HG02852 (cell line): ENCODE data around the gene FUT6.
"Not testable (repeated sequence)": the region's sequence is repeated elsewhere in the genome, so short reads cannot be mapped to it uniquely, and the experiment has no call there.

Experiments
- ATAC-seq: cut with Tn5 transposase; IDR thresholded peaks from one replicate; pipeline ENCODE4 v1.9.1; 2021; ENCODE audit warnings: mild to moderate bottlenecking, moderate library complexity; ENCODE audit not compliant: unreplicated experiment

Gene FUT6

GRCh38 chr19:5857203-5858081 lies 17.9 kb upstream of the FUT6 start:
- ATAC-seq: no peak

- ATAC-seq: not testable (repeated sequence)
These were observed 15.6 kb upstream of the FUT6 start for GRCh38 chr19:5855151-5855550.

DNA sequence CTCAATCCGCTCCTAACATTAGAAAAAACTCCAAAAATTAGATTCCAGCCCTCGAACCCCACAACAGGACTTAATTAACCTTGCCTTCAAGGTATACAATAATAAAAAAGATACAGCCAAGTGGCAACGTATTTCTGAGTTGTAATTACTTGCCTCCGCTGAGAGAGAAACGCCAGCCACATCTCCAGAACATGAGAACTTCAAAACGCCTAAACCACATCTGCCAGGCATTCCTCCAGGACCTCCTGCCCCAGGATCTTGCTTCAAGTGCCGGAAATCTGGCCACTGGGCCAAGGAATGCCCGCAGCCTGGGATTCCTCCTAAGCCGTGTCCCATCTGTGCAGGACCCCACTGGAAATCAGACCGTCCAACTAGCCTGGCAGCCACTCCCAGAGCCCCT lies 14.6 kb upstream of the FUT6 start:
- ATAC-seq: not testable (repeated sequence)

DNA sequence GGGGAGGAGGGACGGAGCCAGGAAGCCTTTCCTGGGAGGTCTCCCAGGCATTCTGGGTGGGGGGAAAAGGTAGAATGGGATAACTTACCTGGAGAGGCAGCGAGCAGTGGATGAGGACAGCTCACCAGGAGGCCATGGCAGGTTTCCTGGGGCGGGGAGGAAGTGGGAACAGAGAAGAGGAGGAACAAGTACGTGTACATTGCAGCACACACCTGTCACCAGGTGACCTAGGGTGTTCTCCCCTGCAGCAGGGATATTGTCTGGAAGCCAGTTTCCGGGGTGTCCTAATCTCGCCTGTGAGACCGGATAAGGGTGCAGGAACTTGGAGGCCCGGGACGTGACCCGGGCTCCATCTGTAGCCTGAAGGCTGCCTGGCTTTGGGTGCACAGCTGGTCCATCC lies 11.8 kb upstream of the FUT6 start, which contains the start of gene FUT3:
TSS of gene FUT3 (minus strand) at position 148 of the 400 bp plus-strand sequence.
- no peak for ATAC-seq

DNA sequence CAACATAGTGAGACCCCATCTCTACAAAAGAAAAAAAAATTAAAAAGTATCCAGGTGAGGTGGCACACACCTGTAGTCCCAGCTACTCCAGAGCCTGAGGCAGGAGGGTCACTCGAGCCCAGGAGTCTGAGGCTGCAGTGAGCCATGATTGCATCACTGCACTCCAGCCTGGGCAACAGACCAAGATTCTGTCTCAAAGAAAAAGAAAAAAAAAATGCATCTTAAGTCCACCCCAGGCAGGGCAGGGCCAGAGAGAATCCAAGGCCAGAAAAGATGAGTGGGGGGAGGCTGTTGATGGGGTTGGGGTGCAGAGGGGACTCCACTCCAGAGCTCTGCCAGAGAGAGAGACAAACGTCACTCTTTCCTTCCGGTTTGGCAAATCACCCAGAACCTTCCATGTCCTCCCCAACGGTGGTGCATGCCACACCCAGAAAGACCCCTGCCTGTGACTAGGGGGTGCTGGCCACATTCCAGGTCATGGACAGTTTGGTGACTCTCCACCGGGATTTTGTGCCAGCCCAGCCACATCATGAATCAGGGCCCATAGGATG lies 11.3 kb upstream of the FUT6 start:
- ATAC-seq: no peak

- ATAC-seq: no peak
These were observed 10.7 kb upstream of the FUT6 start for GRCh38 chr19:5850189-5850588.

DNA sequence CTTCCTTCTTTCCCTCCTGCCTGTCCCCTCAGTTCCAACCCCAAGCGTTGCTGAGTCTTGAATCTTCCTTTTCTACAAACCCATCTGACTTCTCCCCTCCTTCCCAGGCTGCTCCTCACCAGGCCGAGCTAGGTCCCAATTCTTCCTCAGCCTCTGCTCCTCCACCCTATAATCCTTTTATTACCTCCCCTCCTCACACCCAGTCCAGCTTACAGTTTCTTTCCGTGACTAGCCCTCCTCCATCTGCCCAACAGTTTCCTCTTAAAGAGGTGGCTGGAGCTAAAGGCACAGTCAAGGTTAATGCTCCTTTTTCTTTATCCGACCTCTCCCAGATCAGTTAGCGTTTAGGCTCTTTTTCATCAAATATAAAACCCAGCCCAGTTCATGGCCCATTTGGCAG lies 9.1 kb upstream of the FUT6 start:
- not testable (repeated sequence) for ATAC-seq

DNA sequence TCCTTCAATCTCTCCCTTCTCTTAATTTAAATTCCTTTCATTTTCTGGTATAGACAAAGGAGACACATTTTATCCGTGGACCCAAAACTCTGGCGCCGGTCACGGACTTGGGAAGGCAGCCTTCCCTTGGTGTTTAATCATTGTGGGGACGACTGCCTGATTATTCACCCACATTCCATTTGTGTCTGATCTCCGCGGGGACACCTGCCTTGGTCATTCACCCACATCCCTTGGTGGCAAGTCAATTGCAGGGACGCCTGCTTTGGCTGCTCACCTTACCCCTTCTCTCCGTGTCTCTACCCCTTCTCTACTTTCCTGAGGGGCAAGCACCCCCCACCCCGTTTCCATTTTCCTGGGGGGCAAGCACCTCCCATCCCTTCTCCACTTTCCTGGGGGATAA lies 8.3 kb upstream of the FUT6 start:
- ATAC-seq: not testable (repeated sequence)

DNA sequence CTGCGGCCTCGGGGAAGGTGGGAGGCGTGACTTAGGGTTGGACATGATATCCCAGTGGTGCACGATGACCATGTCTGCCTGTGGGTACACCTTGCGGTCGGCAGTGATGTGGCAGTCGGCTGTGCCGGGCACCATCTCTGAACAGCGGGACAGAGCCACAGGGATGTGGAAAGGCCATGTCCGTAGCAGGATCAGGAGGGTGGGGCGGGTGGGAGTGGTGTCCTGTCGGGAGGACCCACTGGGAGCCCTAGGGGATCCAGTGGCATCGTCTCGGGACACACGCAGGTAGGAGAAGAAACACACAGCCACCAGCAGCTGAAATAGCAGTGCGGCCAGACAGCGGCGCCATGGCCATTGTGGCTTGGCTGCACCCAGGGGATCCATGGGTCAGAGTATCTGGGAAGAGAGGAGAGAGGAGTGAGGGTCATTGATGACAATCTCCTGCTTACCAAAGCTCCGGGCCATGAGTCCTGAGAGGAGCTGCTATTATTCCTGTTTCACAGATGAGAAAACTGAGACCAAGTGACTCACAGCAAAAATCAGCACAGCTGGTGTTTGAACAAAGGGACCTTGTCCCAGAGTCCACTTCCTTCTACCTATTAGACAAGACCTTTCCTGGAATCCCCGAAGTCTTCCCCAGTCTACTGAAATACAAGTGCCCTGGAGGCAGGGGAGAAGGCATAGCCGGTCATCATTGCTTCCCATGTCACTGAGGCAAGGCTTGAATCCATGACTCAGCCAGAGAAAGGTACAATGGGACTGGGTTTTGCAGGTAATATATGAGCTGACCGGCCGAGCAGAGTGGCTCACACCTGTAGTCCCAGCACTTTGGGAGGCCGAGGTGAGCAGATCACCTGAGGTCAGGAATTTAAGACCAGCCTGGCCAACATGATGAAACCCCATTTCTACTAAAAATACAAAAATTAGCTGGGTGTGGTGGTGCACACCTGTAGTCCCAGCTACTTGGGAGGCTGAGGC lies 5.2 kb upstream of the FUT6 start:
- ATAC-seq: no peak

- ATAC-seq: no peak
These were observed 3.9 kb upstream of the FUT6 start for GRCh38 chr19:5843295-5843927.

DNA sequence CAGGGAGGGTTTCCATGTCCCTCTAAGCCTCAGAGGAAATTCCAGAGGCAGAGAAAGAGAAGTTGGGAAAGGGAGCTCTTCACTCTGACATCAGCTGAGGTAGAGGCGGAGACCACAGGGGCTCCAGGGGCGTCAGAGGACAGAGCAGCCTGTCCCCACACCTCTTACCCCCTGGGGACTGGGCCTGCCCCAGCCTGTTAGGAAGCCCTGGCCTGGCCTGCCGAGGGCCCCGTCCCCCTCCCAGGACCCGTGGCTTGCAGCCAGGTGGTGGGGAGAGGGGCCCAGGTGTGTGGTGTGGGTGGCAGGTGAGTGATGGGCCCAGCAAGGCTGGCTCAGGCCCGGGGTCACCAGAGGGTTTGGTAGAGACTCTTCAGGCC lies 2.2 kb upstream of the FUT6 start:
- not testable (repeated sequence) for ATAC-seq

GRCh38 chr19:5838353-5839064 lies 993 bp downstream of the FUT6 start:
- no peak for ATAC-seq

DNA sequence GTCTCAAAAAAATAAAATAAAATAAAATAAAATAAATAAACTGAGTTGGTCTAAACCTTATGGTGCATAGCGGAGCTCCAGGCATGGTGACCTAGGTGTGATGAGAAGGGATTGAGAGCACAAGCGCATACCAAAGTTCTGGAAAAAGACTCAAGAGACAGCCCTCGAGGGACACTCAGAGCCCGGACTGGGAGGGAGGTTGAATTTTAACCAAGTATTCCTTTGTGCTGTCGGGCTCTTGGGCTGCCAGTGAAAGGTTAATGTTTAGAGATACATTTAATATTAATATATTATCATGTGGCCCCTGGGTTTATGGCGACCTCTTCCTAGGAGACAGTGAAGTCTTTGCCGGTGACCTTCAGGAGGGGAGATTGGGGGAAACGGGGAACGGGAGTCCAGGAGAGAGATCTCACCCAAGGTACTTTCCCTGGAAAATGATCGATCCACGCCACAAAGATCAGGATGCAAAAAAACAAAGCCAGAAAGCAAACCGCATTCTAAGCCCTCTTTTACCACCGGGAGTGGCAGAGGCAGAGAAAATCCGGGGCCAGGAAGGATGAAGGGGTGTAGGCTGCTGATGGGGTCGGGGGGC lies 1.6 kb downstream of the FUT6 start:
- ATAC-seq: no peak

DNA sequence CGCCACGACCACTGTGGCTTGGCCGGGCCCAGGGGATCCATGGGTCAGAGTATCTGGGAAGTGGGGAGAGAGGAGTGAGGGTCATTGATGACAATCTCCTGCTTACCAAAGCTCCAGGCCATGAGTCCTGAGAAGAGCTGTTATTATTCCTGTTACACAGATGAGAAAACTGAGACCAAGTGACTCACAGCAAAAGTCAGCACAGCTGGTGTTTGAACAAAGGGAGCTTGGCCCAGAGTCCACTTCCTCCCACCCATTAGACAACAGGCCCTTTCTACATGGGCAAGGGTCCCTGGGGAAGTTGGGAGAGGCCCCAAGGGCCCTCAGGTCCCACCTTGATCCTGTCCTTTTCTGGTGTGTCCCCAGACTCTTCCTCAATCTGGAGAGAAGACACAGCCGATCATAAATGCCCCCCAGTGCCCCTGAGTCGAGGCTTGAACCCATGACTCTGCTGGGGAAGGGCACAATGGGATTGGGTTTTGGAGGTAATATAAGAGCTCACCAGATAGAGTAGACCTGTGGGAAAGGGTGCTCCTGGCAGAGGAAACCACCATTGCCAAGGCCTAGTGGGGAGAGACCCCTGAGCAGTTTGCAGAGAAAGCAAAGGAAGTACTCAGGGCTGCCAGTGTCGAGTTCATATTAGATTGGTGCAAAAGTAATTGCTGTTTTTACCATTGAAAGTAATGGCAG lies 6.8 kb downstream of the FUT6 start:
- no peak for ATAC-seq

- ATAC-seq: no peak
These were observed 7.4 kb downstream of the FUT6 start for GRCh38 chr19:5832061-5832460.

GRCh38 chr19:5831159-5831558 lies 8.3 kb downstream of the FUT6 start:
- no peak for ATAC-seq

GRCh38 chr19:5829567-5830310 lies 9.8 kb downstream of the FUT6 start:
- ATAC-seq: no peak
